Right cardiac atrium (tissue), 5 donors: ENCODE measurements around the gene UBE2E1. TPM values are rescaled to one million over a fixed set of nuclear protein-coding genes. Genes with fewer than 3 reads are reported as not detected.
"Not testable (repeated sequence)": the region's sequence is repeated elsewhere in the genome, so short reads cannot be mapped to it uniquely, and the experiment has no call there.

Source experiments
- ATAC-seq, 2 donors: fragments of 200-7000 bp; cut with Tn5 transposase; one replicate each; pipeline versions ENCODE4 v1.8.0 to v1.9.1; 2020; ENCODE audit warnings: moderate library complexity in 2 of 2, mild to moderate bottlenecking in 1 of 2
- DNase-seq, 3 donors: peaks; one replicate each; pipeline ENCODE4 v3.0.0-alpha.2; 2020
- H3K27ac ChIP-seq: one replicate; pipeline ENCODE4 v1.5.1; 2013; ENCODE audit warnings: mild to moderate bottlenecking, low read length, control low read depth, moderate library complexity
- H3K27me3 ChIP-seq: one replicate; pipeline ENCODE4 v1.6.1; 2013; ENCODE audit not compliant: control insufficient read depth, insufficient read depth
- H3K4me1 ChIP-seq: one replicate; pipeline ENCODE4 v1.6.1; 2013; ENCODE audit warnings: low read length; ENCODE audit not compliant: control insufficient read depth, insufficient read depth
- H3K4me3 ChIP-seq: one replicate; pipeline ENCODE4 v1.5.1; 2013; ENCODE audit warnings: low read length, control low read depth
- H3K9me3 ChIP-seq: one replicate; pipeline ENCODE4 v1.6.1; 2013; ENCODE audit warnings: low read length; ENCODE audit not compliant: control insufficient read depth
- WGBS: extraction: QIAGEN DNeasy Blood & Tissue Kit; methylation state at CpG from one replicate; pipeline ENCODE4 v1.1.7; 2013; 5-methylcytosine and 5-hydroxymethylcytosine counted together
- intact Hi-C, 4 donors: fragments of 100-400 bp; cut with DNase I; formaldehyde crosslinking; loops; one replicate each; pipeline versions ENCODE4 v1.11.0 to v1.14.0; 2022 to 2023
- polyA plus RNA-seq: library from polyadenylated mRNA; stranded (reverse); fragments of 200-250 nt; gene quantifications from one replicate; pipeline ENCODE4 v1.2.3, GENCODE V29; 2013
- total RNA-seq, 4 donors: library from RNA; stranded (reverse); fragmentation: NEBNext Ultra II Directional; extraction: Animal tissue kit (Norgen Biotek cat#: 25700); gene quantifications; one replicate each; pipeline ENCODE4 v1.2.1, GENCODE V29; 2021
- donor health status: healthy with polysubstance abuse.
- donor health status: DM: no; HTN: yes; CAD: no.
- donor health status: DM: no; HTN: no; CAD: no.
- donor health status: DM: no; HTN: yes; CAD: no; lungs with severe emphysema.
- donor health status: DM: yes; HTN: yes; CAD: no.

The UBE2E1 gene
- total and polyA plus RNA-seq, 5 donors: 47.9 to 64.4 (median 51.8) TPM

- DNase-seq (no peak), ATAC-seq (no peak)
- Histone ChIP-seq H3K9me3 (no peaks in the 10 kb centered on the region), H3K27me3 (no peaks in the 10 kb centered on the region), H3K27ac (no peak overlapping the region), H3K4me3 (no peak overlapping the region), H3K4me1 (peaks cover 9% of the 10 kb centered on the region)
- WGBS: 96% methylated on average over 7 of the region's 7 CpGs
- intact Hi-C loops: no loop called here
Measured at GRCh38 chr3:23859839-23860382, 54.2 kb downstream of the UBE2E1 start.

- no peak overlapping the region for H3K4me3 ChIP-seq
- peaks cover 15% of the 10 kb centered on the region for H3K4me1 ChIP-seq
- DNase-seq (no peak), ATAC-seq (no peak)
- H3K27me3 ChIP-seq: no peaks in the 10 kb centered on the region
- 92% methylated on average over 9 of the region's 9 CpGs for WGBS
- intact Hi-C loops: no loop called here
- no peak overlapping the region for H3K27ac ChIP-seq
- no peaks in the 10 kb centered on the region for H3K9me3 ChIP-seq
Measured at GRCh38 chr3:23861689-23862088, 55.9 kb downstream of the UBE2E1 start.

GRCh38 chr3:23863060-23863459 is 57.3 kb downstream of the UBE2E1 start:
- H3K4me1 ChIP-seq: peaks cover 13% of the 10 kb centered on the region

GRCh38 chr3:23864931-23865330 is 59.2 kb downstream of the UBE2E1 start:
- intact Hi-C loops: no loop called here
- DNase-seq: no peak

More at GRCh38 chr3:23863060-23863459, 57.3 kb downstream of the UBE2E1 start:
- 75% methylated on average over 1 of the region's 1 CpG for WGBS
- intact Hi-C loops: no loop called here
- no peak overlapping the region for H3K4me3 ChIP-seq
- no peaks in the 10 kb centered on the region for H3K27me3 ChIP-seq
- ATAC-seq (no peak), DNase-seq (no peak)
- H3K27ac ChIP-seq: no peak overlapping the region
- H3K9me3 ChIP-seq: no peaks in the 10 kb centered on the region

GRCh38 chr3:23865595-23866396 is 60.0 kb downstream of the UBE2E1 start:
- DNase-seq (no peak), ATAC-seq (peak; percentile 50 to 64)
- intact Hi-C loops: no loop called here
- Histone ChIP-seq H3K4me3 (no peak overlapping the region), H3K9me3 (no peaks in the 10 kb centered on the region), H3K27ac (no peak overlapping the region), H3K27me3 (no peaks in the 10 kb centered on the region), H3K4me1 (peaks cover 13% of the 10 kb centered on the region)
- 45% methylated on average over 6 of the region's 6 CpGs for WGBS

More at GRCh38 chr3:23864931-23865330, 59.2 kb downstream of the UBE2E1 start:
- no peaks in the 10 kb centered on the region for H3K27me3 ChIP-seq
- H3K27ac ChIP-seq: no peak overlapping the region
- H3K9me3 ChIP-seq: no peaks in the 10 kb centered on the region
- no peak overlapping the region for H3K4me3 ChIP-seq
- WGBS: 58% methylated on average over 1 of the region's 1 CpG
- ATAC-seq: peak; percentile 48 to 75
- peaks cover 9% of the 10 kb centered on the region for H3K4me1 ChIP-seq

GRCh38 chr3:23867400-23867799 is 61.6 kb downstream of the UBE2E1 start:
- Histone ChIP-seq H3K27me3 (no peaks in the 10 kb centered on the region), H3K4me3 (no peak overlapping the region), H3K9me3 (no peaks in the 10 kb centered on the region), H3K4me1 (peaks cover 13% of the 10 kb centered on the region), H3K27ac (no peak overlapping the region)
- 80% methylated on average over 1 of the region's 1 CpG for WGBS
- DNase-seq (no peak), ATAC-seq (no peak)
- intact Hi-C loops: no loop called here

GRCh38 chr3:23867838-23868237 is 62.1 kb downstream of the UBE2E1 start:
- 74% methylated on average over 1 of the region's 1 CpG for WGBS
- peaks cover 13% of the 10 kb centered on the region for H3K4me1 ChIP-seq
- no peaks in the 10 kb centered on the region for H3K9me3 ChIP-seq
- H3K27me3 ChIP-seq: no peaks in the 10 kb centered on the region
- intact Hi-C loops: no loop called here
- no peak overlapping the region for H3K4me3 ChIP-seq
- ATAC-seq: no peak
- no peak overlapping the region for H3K27ac ChIP-seq
- no peak for DNase-seq

- intact Hi-C loops: no loop called here
- 67% methylated on average over 4 of the region's 4 CpGs for whole genome bisulfite sequencing
- Histone ChIP-seq H3K27me3 (no peaks in the 10 kb centered on the region), H3K9me3 (no peaks in the 10 kb centered on the region), H3K27ac (no peak overlapping the region), H3K4me3 (no peak overlapping the region), H3K4me1 (peaks cover 11% of the 10 kb centered on the region)
- DNase-seq (no peak), ATAC-seq (peak; percentile 75 to 90)
Measured at GRCh38 chr3:23869977-23870662, 64.4 kb downstream of the UBE2E1 start.

- H3K27ac ChIP-seq, H3K4me3 ChIP-seq, H3K9me3 ChIP-seq, intact Hi-C loops, H3K27me3 ChIP-seq, ATAC-seq, DNase-seq: not testable (repeated sequence)
- H3K4me1 ChIP-seq: peaks cover 10% of the 10 kb centered on the region
- WGBS: 65% methylated on average over 1 of the region's 5 CpGs
Measured at GRCh38 chr3:23870663-23871043, 64.9 kb downstream of the UBE2E1 start.

GRCh38 chr3:23871361-23871760 is 65.6 kb downstream of the UBE2E1 start:
- H3K4me3 ChIP-seq, H3K4me1 ChIP-seq, H3K9me3 ChIP-seq, H3K27ac ChIP-seq, intact Hi-C loops, DNase-seq, ATAC-seq, H3K27me3 ChIP-seq: not testable (repeated sequence)
- 94% methylated on average over 33 of the region's 34 CpGs for WGBS

GRCh38 chr3:23872330-23872729 is 66.6 kb downstream of the UBE2E1 start:
- ATAC-seq (no peak), DNase-seq (no peak)
- Histone ChIP-seq H3K27me3 (no peaks in the 10 kb centered on the region), H3K4me1 (peaks cover 5% of the 10 kb centered on the region), H3K27ac (no peak overlapping the region), H3K4me3 (no peak overlapping the region), H3K9me3 (no peaks in the 10 kb centered on the region)
- WGBS: 97% methylated on average over 3 of the region's 3 CpGs
- intact Hi-C loops: no loop called here
